Dendritic cell treated with granulocyte-macrophage colony-stimulating factor and Interleukin-4, amounts not matched to agents 40 ng/mL and 50 ng/mL, for 4 days (primary cell): ENCODE results near the gene PI16.
"Not testable (repeated sequence)": the region's sequence is repeated elsewhere in the genome, so short reads cannot be mapped to it uniquely, and the experiment has no call there.

Source experiments
- H3K27ac Mint-ChIP-seq: one replicate; pipeline ENCODE4 v1.8.0; 2022; ENCODE audit warnings: mild to moderate bottlenecking, mixed read lengths
- H3K27me3 Mint-ChIP-seq: one replicate; pipeline ENCODE4 v1.8.0; 2022; ENCODE audit warnings: mild to moderate bottlenecking, mixed read lengths
- H3K36me3 Mint-ChIP-seq: one replicate; pipeline ENCODE4 v1.8.0; 2022; ENCODE audit warnings: low read depth, mixed read lengths
- H3K4me1 Mint-ChIP-seq: one replicate; pipeline ENCODE4 v1.8.0; 2022; ENCODE audit warnings: low read depth, mixed read lengths
- H3K4me3 Mint-ChIP-seq: one replicate; pipeline ENCODE4 v1.8.0; 2022; ENCODE audit warnings: mild to moderate bottlenecking, moderate library complexity, mixed read lengths
- H3K9me3 Mint-ChIP-seq: one replicate; pipeline ENCODE4 v1.8.0; 2022; ENCODE audit warnings: mixed read lengths
- intact Hi-C: fragments of 100-400 bp; cut with micrococcal nuclease; formaldehyde crosslinking; loops from one replicate; pipeline ENCODE4 v1.15.0; 2022

Gene PI16

GRCh38 chr6:36980129-36980528 lies 25.6 kb downstream of the PI16 start:
- Mint-ChIP-seq H3K36me3 (peaks cover 76% of the 10 kb centered on the region), H3K27me3 (no peaks in the 10 kb centered on the region), H3K4me3 (no peak overlapping the region), H3K27ac (no peak overlapping the region), H3K4me1 (peaks cover 47% of the 10 kb centered on the region), H3K9me3 (no peaks in the 10 kb centered on the region)
- intact Hi-C loops: no loop called here

GRCh38 chr6:36980876-36981619 lies 26.5 kb downstream of the PI16 start:
- no peaks in the 10 kb centered on the region for H3K9me3 Mint-ChIP-seq
- intact Hi-C loops: no loop called here
- H3K36me3 Mint-ChIP-seq: peaks cover 67% of the 10 kb centered on the region
- peaks cover 47% of the 10 kb centered on the region for H3K4me1 Mint-ChIP-seq
- no peak overlapping the region for H3K4me3 Mint-ChIP-seq
- H3K27ac Mint-ChIP-seq: no peak overlapping the region
- no peaks in the 10 kb centered on the region for H3K27me3 Mint-ChIP-seq

GRCh38 chr6:36983538-36983937 lies 29.0 kb downstream of the PI16 start:
- Mint-ChIP-seq H3K9me3 (no peaks in the 10 kb centered on the region), H3K4me3 (no peak overlapping the region), H3K4me1 (peaks cover 59% of the 10 kb centered on the region), H3K27ac (no peak overlapping the region), H3K36me3 (peaks cover 55% of the 10 kb centered on the region), H3K27me3 (no peaks in the 10 kb centered on the region)
- intact Hi-C loops: no loop called here

GRCh38 chr6:36984581-36985416 lies 30.3 kb downstream of the PI16 start:
- Mint-ChIP-seq H3K4me3 (no peak overlapping the region), H3K4me1 (peaks cover 48% of the 10 kb centered on the region), H3K27me3 (no peaks in the 10 kb centered on the region), H3K27ac (no peak overlapping the region), H3K36me3 (peaks cover 42% of the 10 kb centered on the region), H3K9me3 (no peaks in the 10 kb centered on the region)
- intact Hi-C loops: no loop called here

GRCh38 chr6:36985417-36985807 lies 30.9 kb downstream of the PI16 start:
- Mint-ChIP-seq H3K4me1 (peaks cover 42% of the 10 kb centered on the region), H3K27ac (no peak overlapping the region), H3K36me3 (peaks cover 36% of the 10 kb centered on the region), H3K27me3 (peaks cover 2% of the 10 kb centered on the region), H3K9me3 (no peaks in the 10 kb centered on the region), H3K4me3 (no peak overlapping the region)
- intact Hi-C loops: no loop called here

GRCh38 chr6:36985808-36986703 lies 31.5 kb downstream of the PI16 start, which contains the start of gene MTCH1:
TSS of gene MTCH1 (minus strand) at chr6:36986196. CDS start at chr6:36986173, 23 bp downstream.
- Mint-ChIP-seq H3K4me1 (peaks cover 35% of the 10 kb centered on the region), H3K4me3 (no peak within 1 kb of the TSS), H3K9me3 (no peaks in the 10 kb centered on the region), H3K27me3 (peaks cover 2% of the 10 kb centered on the region), H3K36me3 (peaks cover 29% of the 10 kb centered on the region), H3K27ac (no peak within 1 kb of the TSS)
- intact Hi-C loops: loop anchor here (1.0 kb wide), 1 partner anchor 22 kb away; no protein-coding TSS in a partner anchor

GRCh38 chr6:36986704-36987047 lies 32.1 kb downstream of the PI16 start:
- intact Hi-C loops: loop anchor here (1.0 kb wide), 1 partner anchor 22 kb away; no protein-coding TSS in a partner anchor

GRCh38 chr6:36989264-36989663 lies 34.7 kb downstream of the PI16 start:
- Mint-ChIP-seq H3K36me3 (peaks cover 13% of the 10 kb centered on the region), H3K27ac (no peak overlapping the region), H3K4me3 (no peak overlapping the region), H3K4me1 (peaks cover 19% of the 10 kb centered on the region), H3K9me3 (no peaks in the 10 kb centered on the region), H3K27me3 (peaks cover 2% of the 10 kb centered on the region)
- intact Hi-C loops: no loop called here

More at GRCh38 chr6:36986704-36987047, 32.1 kb downstream of the PI16 start:
- Mint-ChIP-seq H3K27me3 (peaks cover 2% of the 10 kb centered on the region), H3K27ac (no peak overlapping the region), H3K9me3 (no peaks in the 10 kb centered on the region), H3K36me3 (peaks cover 23% of the 10 kb centered on the region), H3K4me1 (peaks cover 29% of the 10 kb centered on the region), H3K4me3 (no peak overlapping the region)

GRCh38 chr6:36990401-36990800 lies 35.9 kb downstream of the PI16 start:
- intact Hi-C loops, H3K4me3 Mint-ChIP-seq, H3K27ac Mint-ChIP-seq, H3K9me3 Mint-ChIP-seq, H3K27me3 Mint-ChIP-seq: not testable (repeated sequence)
- H3K4me1 Mint-ChIP-seq: peaks cover 19% of the 10 kb centered on the region
- peaks cover 13% of the 10 kb centered on the region for H3K36me3 Mint-ChIP-seq

GRCh38 chr6:36997811-36998722 lies 43.5 kb downstream of the PI16 start:
- H3K27me3 Mint-ChIP-seq: peaks cover 3% of the 10 kb centered on the region
- H3K4me3 Mint-ChIP-seq: no peak overlapping the region
- intact Hi-C loops: no loop called here
- H3K4me1 Mint-ChIP-seq: peaks cover 36% of the 10 kb centered on the region
- H3K27ac Mint-ChIP-seq: peak overlapping the region; percentile 57
- H3K9me3 Mint-ChIP-seq: no peaks in the 10 kb centered on the region
- H3K36me3 Mint-ChIP-seq: no peaks in the 10 kb centered on the region

GRCh38 chr6:36998723-36999038 lies 44.1 kb downstream of the PI16 start:
- intact Hi-C loops: no loop called here
- Mint-ChIP-seq H3K9me3 (no peaks in the 10 kb centered on the region), H3K36me3 (no peaks in the 10 kb centered on the region), H3K4me3 (no peak overlapping the region), H3K27me3 (peaks cover 3% of the 10 kb centered on the region), H3K4me1 (peaks cover 38% of the 10 kb centered on the region), H3K27ac (peak overlapping the region; percentile 57)

- Mint-ChIP-seq H3K27ac (peak overlapping the region; percentile 57), H3K36me3 (no peaks in the 10 kb centered on the region), H3K4me3 (no peak overlapping the region), H3K27me3 (peaks cover 3% of the 10 kb centered on the region), H3K9me3 (no peaks in the 10 kb centered on the region), H3K4me1 (peaks cover 43% of the 10 kb centered on the region)
- intact Hi-C loops: no loop called here
These were observed 44.7 kb downstream of the PI16 start for GRCh38 chr6:36999061-36999750.
